CD8-positive, alpha-beta memory T cell (primary cell): ENCODE data around the gene ADPRHL1. TPM values are rescaled to one million over a fixed set of nuclear protein-coding genes. Genes with fewer than 3 reads are reported as not detected.
A peak's percentile ranks its signal among the peaks of the same experiment; 100 is the strongest.

Experiments used
- CTCF ChIA-PET: fragments of 350-600 bp; sonication (Branson Sonifier 250); formaldehyde crosslinking; loops from one replicate; lab custom pipeline; 2021; ENCODE audit warnings: antibody characterized with exemption; lab: Charles Lee
- POLR2A ChIA-PET: fragments of 350-600 bp; sonication (Branson Sonifier 250); formaldehyde crosslinking; loops from one replicate; lab custom pipeline; 2021; ENCODE audit warnings: antibody characterized with exemption; lab: Charles Lee
- DNase-seq, 5 donors: peaks; one replicate each; pipeline versions ENCODE4 v3.0.0 to v3.0.0-alpha.2; 2020 to 2022; ENCODE audit warnings: mixed read lengths in 1 of 5
- H3K27ac ChIP-seq: one replicate; pipeline ENCODE4 v1.7.0; 2013; ENCODE audit warnings: low read depth, mild to moderate bottlenecking, low read length, moderate library complexity
- H3K27me3 ChIP-seq: 2 replicates; pipeline ENCODE4 v1.7.0; 2013; ENCODE audit warnings: low read length, mild to moderate bottlenecking; ENCODE audit not compliant: insufficient read depth, poor library complexity, severe bottlenecking
- H3K36me3 ChIP-seq: 2 replicates; pipeline ENCODE4 v1.7.0; 2013; ENCODE audit warnings: mild to moderate bottlenecking, low read length, moderate library complexity; ENCODE audit not compliant: insufficient read depth
- H3K4me1 ChIP-seq: 2 replicates; pipeline ENCODE4 v1.7.0; 2013; ENCODE audit warnings: mild to moderate bottlenecking, low read length, moderate library complexity; ENCODE audit not compliant: insufficient read depth
- H3K4me3 ChIP-seq: 2 replicates; pipeline ENCODE4 v1.7.0; 2013; ENCODE audit warnings: mild to moderate bottlenecking, low read length
- H3K9me3 ChIP-seq: 2 replicates; pipeline ENCODE4 v1.7.0; 2013; ENCODE audit warnings: mild to moderate bottlenecking, low read length
- H3K27ac Mint-ChIP-seq, 8 donors: one replicate each; pipeline ENCODE4 v1.8.0; 2020 to 2021; ENCODE audit warnings: mixed read lengths in 8 of 8, mild to moderate bottlenecking in 6 of 8, inconsistent platforms in 3 of 8, moderate library complexity in 3 of 8
- H3K27me3 Mint-ChIP-seq, 2 donors: one replicate each; pipeline ENCODE4 v1.8.0; 2020 to 2021; ENCODE audit warnings: mixed read lengths in 2 of 2, mild to moderate bottlenecking in 1 of 2, moderate library complexity in 1 of 2
- H3K36me3 Mint-ChIP-seq, 3 donors: one replicate each; pipeline ENCODE4 v1.8.0; 2020 to 2021; ENCODE audit warnings: mixed read lengths in 3 of 3, inconsistent platforms in 1 of 3, mild to moderate bottlenecking in 1 of 3
- H3K4me1 Mint-ChIP-seq, 3 donors: one replicate each; pipeline ENCODE4 v1.8.0; 2020 to 2021; ENCODE audit warnings: mixed read lengths in 3 of 3, inconsistent platforms in 1 of 3, mild to moderate bottlenecking in 1 of 3
- H3K4me3 Mint-ChIP-seq, 7 donors: one replicate each; pipeline ENCODE4 v1.8.0; 2020 to 2021; ENCODE audit warnings: mixed read lengths in 7 of 7, mild to moderate bottlenecking in 6 of 7, moderate library complexity in 4 of 7, inconsistent platforms in 2 of 7
- H3K9me3 Mint-ChIP-seq, 5 donors: one replicate each; pipeline ENCODE4 v1.8.0; 2020 to 2022; ENCODE audit warnings: mixed read lengths in 5 of 5, mild to moderate bottlenecking in 3 of 5, moderate library complexity in 2 of 5, inconsistent platforms in 1 of 5
- polyA plus RNA-seq: library from polyadenylated mRNA; unstranded; fragments of 300-500 nt; fragmentation: Illumina TruSeq; gene quantifications from one replicate; pipeline ENCODE4 v1.2.3, GENCODE V29; 2021
- total RNA-seq, 2 experiments: library from RNA; stranded (reverse); gene quantifications; one replicate each; pipeline ENCODE4 v1.2.3, GENCODE V29; 2021

ADPRHL1 gene
- total and polyA plus RNA-seq, 3 experiments from 2014 or later, result 0.56 to 0.85 (median 0.84) TPM

- Histone ChIP-seq H3K9me3 (no peaks in the 10 kb centered on the region), H3K4me3 (no peak overlapping the region), H3K36me3 (no peaks in the 10 kb centered on the region), H3K27ac (no peak overlapping the region), H3K4me1 (no peaks in the 10 kb centered on the region), H3K27me3 (no peaks in the 10 kb centered on the region)
- DNase-seq, result peak in 1 of 5 donors; percentile 7
- POLR2A ChIA-PET, result no interaction called here
- H3K27ac Mint-ChIP-seq, result no peak overlapping the region
- no peaks in the 10 kb centered on the region for H3K36me3 Mint-ChIP-seq
- no peaks in the 10 kb centered on the region for H3K4me1 Mint-ChIP-seq
- CTCF ChIA-PET, result no interaction called here
- peaks cover 0 to 3% of the 10 kb centered on the region in 2 donors for H3K27me3 Mint-ChIP-seq
- no peak overlapping the region for H3K4me3 Mint-ChIP-seq
- H3K9me3 Mint-ChIP-seq, result no peaks in the 10 kb centered on the region
Observed at GRCh38 chr13:113426591-113426986, 26.7 kb downstream of the ADPRHL1 start.

GRCh38 chr13:113425941-113426590, 27.2 kb downstream of the ADPRHL1 start:
- Mint-ChIP-seq H3K27ac (no peak overlapping the region), H3K4me1 (no peaks in the 10 kb centered on the region), H3K4me3 (peak overlapping the region in 1 of 7 donors; percentile 23), H3K36me3 (no peaks in the 10 kb centered on the region), H3K9me3 (no peaks in the 10 kb centered on the region), H3K27me3 (peaks cover 0 to 3% of the 10 kb centered on the region in 2 donors)
- H3K9me3 ChIP-seq, result no peaks in the 10 kb centered on the region
- H3K4me3 ChIP-seq, result no peak overlapping the region
- ChIA-PET CTCF (no interaction called here), POLR2A (no interaction called here)
- DNase-seq, result peak in 1 of 5 donors; percentile 26
- no peak overlapping the region for H3K27ac ChIP-seq
- no peaks in the 10 kb centered on the region for H3K4me1 ChIP-seq
- no peaks in the 10 kb centered on the region for H3K27me3 ChIP-seq
- H3K36me3 ChIP-seq, result no peaks in the 10 kb centered on the region

GRCh38 chr13:113423520-113424163, 29.6 kb downstream of the ADPRHL1 start:
- H3K36me3 Mint-ChIP-seq, result no peaks in the 10 kb centered on the region
- POLR2A ChIA-PET, result no interaction called here
- no peak overlapping the region for H3K27ac Mint-ChIP-seq
- DNase-seq, result peak in 1 of 5 donors; percentile 27
- no peaks in the 10 kb centered on the region for H3K9me3 ChIP-seq
- peaks cover 4 to 13% of the 10 kb centered on the region in 2 donors for H3K27me3 Mint-ChIP-seq
- no peaks in the 10 kb centered on the region for H3K27me3 ChIP-seq
- no peak overlapping the region for H3K4me3 Mint-ChIP-seq
- no peak overlapping the region for H3K4me3 ChIP-seq
- no peaks in the 10 kb centered on the region for H3K4me1 ChIP-seq
- H3K9me3 Mint-ChIP-seq, result no peaks in the 10 kb centered on the region
- H3K4me1 Mint-ChIP-seq, result no peaks in the 10 kb centered on the region
- H3K36me3 ChIP-seq, result no peaks in the 10 kb centered on the region
- H3K27ac ChIP-seq, result no peak overlapping the region
- CTCF ChIA-PET, result no interaction called here

- H3K4me3 Mint-ChIP-seq, result no peak overlapping the region
- Histone ChIP-seq H3K36me3 (no peaks in the 10 kb centered on the region), H3K27me3 (no peaks in the 10 kb centered on the region), H3K9me3 (no peaks in the 10 kb centered on the region), H3K4me1 (no peaks in the 10 kb centered on the region), H3K4me3 (no peak overlapping the region), H3K27ac (no peak overlapping the region)
- H3K27me3 Mint-ChIP-seq, result peaks cover 4 to 13% of the 10 kb centered on the region in 2 donors
- H3K27ac Mint-ChIP-seq, result no peak overlapping the region
- H3K4me1 Mint-ChIP-seq, result no peaks in the 10 kb centered on the region
- H3K36me3 Mint-ChIP-seq, result no peaks in the 10 kb centered on the region
- ChIA-PET CTCF (no interaction called here), POLR2A (no interaction called here)
- H3K9me3 Mint-ChIP-seq, result no peaks in the 10 kb centered on the region
- peak in 1 of 5 donors; percentile 26 for DNase-seq
Observed at GRCh38 chr13:113422807-113423519, 30.3 kb downstream of the ADPRHL1 start.

- H3K9me3 ChIP-seq, result no peaks in the 10 kb centered on the region
- Mint-ChIP-seq H3K4me3 (no peak overlapping the region), H3K36me3 (no peaks in the 10 kb centered on the region), H3K27ac (no peak overlapping the region), H3K27me3 (peaks cover 4 to 15% of the 10 kb centered on the region in 2 donors), H3K9me3 (no peaks in the 10 kb centered on the region), H3K4me1 (no peaks in the 10 kb centered on the region)
- DNase-seq, result peak in 1 of 5 donors; percentile 35
- CTCF ChIA-PET, result no interaction called here
- no peaks in the 10 kb centered on the region for H3K36me3 ChIP-seq
- no peaks in the 10 kb centered on the region for H3K27me3 ChIP-seq
- H3K4me1 ChIP-seq, result no peaks in the 10 kb centered on the region
- POLR2A ChIA-PET, result no interaction called here
- no peak overlapping the region for H3K4me3 ChIP-seq
- H3K27ac ChIP-seq, result no peak overlapping the region
Observed at GRCh38 chr13:113421673-113422270, 31.5 kb downstream of the ADPRHL1 start.

- H3K4me1 ChIP-seq, result no peaks in the 10 kb centered on the region
- peaks cover 4 to 18% of the 10 kb centered on the region in 2 donors for H3K27me3 Mint-ChIP-seq
- H3K27ac ChIP-seq, result no peak overlapping the region
- H3K36me3 ChIP-seq, result no peaks in the 10 kb centered on the region
- ChIA-PET POLR2A (no interaction called here), CTCF (no interaction called here)
- no peaks in the 10 kb centered on the region for H3K9me3 ChIP-seq
- DNase-seq, result peak in 1 of 5 donors; percentile 45
- H3K9me3 Mint-ChIP-seq, result no peaks in the 10 kb centered on the region
- no peaks in the 10 kb centered on the region for H3K27me3 ChIP-seq
- H3K4me1 Mint-ChIP-seq, result no peaks in the 10 kb centered on the region
- H3K36me3 Mint-ChIP-seq, result no peaks in the 10 kb centered on the region
- no peak overlapping the region for H3K4me3 ChIP-seq
- no peak overlapping the region for H3K4me3 Mint-ChIP-seq
- no peak overlapping the region for H3K27ac Mint-ChIP-seq
Observed at GRCh38 chr13:113420833-113421600, 32.3 kb downstream of the ADPRHL1 start.

- H3K27me3 ChIP-seq, result no peaks in the 10 kb centered on the region
- H3K27me3 Mint-ChIP-seq, result peaks cover 4 to 18% of the 10 kb centered on the region in 2 donors
- H3K27ac ChIP-seq, result no peak overlapping the region
- H3K4me1 ChIP-seq, result no peaks in the 10 kb centered on the region
- H3K4me3 ChIP-seq, result no peak overlapping the region
- no peak overlapping the region for H3K27ac Mint-ChIP-seq
- ChIA-PET POLR2A (no interaction called here), CTCF (no interaction called here)
- no peaks in the 10 kb centered on the region for H3K9me3 ChIP-seq
- H3K4me1 Mint-ChIP-seq, result no peaks in the 10 kb centered on the region
- H3K36me3 Mint-ChIP-seq, result no peaks in the 10 kb centered on the region
- no peaks in the 10 kb centered on the region for H3K36me3 ChIP-seq
- peak in 1 of 5 donors; percentile 1 for DNase-seq
- no peaks in the 10 kb centered on the region for H3K9me3 Mint-ChIP-seq
- H3K4me3 Mint-ChIP-seq, result no peak overlapping the region
Observed at GRCh38 chr13:113420232-113420631, 33.1 kb downstream of the ADPRHL1 start.
